Ureter (tissue), 1 donor: ENCODE data around the gene SACM1L. TPM values are rescaled to one million over a fixed set of nuclear protein-coding genes. Genes with fewer than 3 reads are reported as not detected.
"Not testable (repeated sequence)": the region's sequence is repeated elsewhere in the genome, so short reads cannot be mapped to it uniquely, and the experiment has no call there.

ENCODE experiments used
- DNase-seq: peaks from one replicate; pipeline ENCODE4 v3.0.0-alpha.2; 2020; ENCODE audit warnings: low spot score
- total RNA-seq: library from RNA; stranded (reverse); gene quantifications from one replicate; pipeline ENCODE4 v1.2.4, GENCODE V29; 2023
- donor health status: DM: yes; HTN: yes; CAD: no.

The SACM1L gene
- total RNA-seq, 1 donor from 2014 or later: 62.5 TPM

GRCh38 chr3:45741742-45742460 lies 52.7 kb downstream of the SACM1L start:
- DNase-seq: no peak

- no peak for DNase-seq
These were observed 53.4 kb downstream of the SACM1L start for GRCh38 chr3:45742461-45743089.

- DNase-seq: no peak
These were observed 57.1 kb downstream of the SACM1L start for GRCh38 chr3:45746165-45746776.

GRCh38 chr3:45746777-45747622 lies 57.8 kb downstream of the SACM1L start:
- DNase-seq: no peak

- DNase-seq: no peak
These were observed 58.9 kb downstream of the SACM1L start for GRCh38 chr3:45748068-45748467.

- DNase-seq: not testable (repeated sequence)
These were observed 59.9 kb downstream of the SACM1L start for GRCh38 chr3:45749036-45749600.

GRCh38 chr3:45749880-45750279 lies 60.7 kb downstream of the SACM1L start:
- DNase-seq: no peak

- DNase-seq: no peak
These were observed 62.5 kb downstream of the SACM1L start for GRCh38 chr3:45751537-45752242.

GRCh38 chr3:45753095-45753494 lies 63.9 kb downstream of the SACM1L start:
- no peak for DNase-seq

GRCh38 chr3:45754461-45754860 lies 65.3 kb downstream of the SACM1L start:
- no peak for DNase-seq

GRCh38 chr3:45756055-45756454 lies 66.9 kb downstream of the SACM1L start:
- DNase-seq: no peak

- not testable (repeated sequence) for DNase-seq
These were observed 67.9 kb downstream of the SACM1L start for GRCh38 chr3:45757141-45757540.

- no peak for DNase-seq
These were observed 69.7 kb downstream of the SACM1L start for GRCh38 chr3:45758871-45759270.

GRCh38 chr3:45759851-45760250 lies 70.7 kb downstream of the SACM1L start:
- DNase-seq: no peak

GRCh38 chr3:45760878-45761711 lies 71.9 kb downstream of the SACM1L start:
- no peak for DNase-seq

GRCh38 chr3:45761831-45762230 lies 72.6 kb downstream of the SACM1L start:
- no peak for DNase-seq

- no peak for DNase-seq
These were observed 73.6 kb downstream of the SACM1L start for GRCh38 chr3:45762647-45763302.

GRCh38 chr3:45763303-45763675 lies 74.1 kb downstream of the SACM1L start:
- no peak for DNase-seq

- DNase-seq: no peak
These were observed 76.2 kb downstream of the SACM1L start for GRCh38 chr3:45765266-45765851.
